ENCODE measurements around the gene KNOP1. TPM values are rescaled to one million over a fixed set of nuclear protein-coding genes. Genes with fewer than 3 reads are reported as not detected.

Gene KNOP1
- total RNA-seq, 1 donor from 2014 or later = 11.5 TPM

GRCh38 chr16:19754644-19755036 is 36.6 kb upstream of the KNOP1 start:
- no peak overlapping the region for H3K4me3 ChIP-seq (ENCODE audit: low read length in 3 of 3)
- no peak overlapping the region for H3K9ac ChIP-seq (ENCODE audit: low read depth in 1 of 3, low read length in 3 of 3)
- H3K27me3 ChIP-seq (ENCODE audit: control insufficient read depth in 3 of 3, insufficient read depth in 3 of 3, low read length in 3 of 3) = no peaks in the 10 kb centered on the region
- H3K36me3 ChIP-seq (ENCODE audit: control insufficient read depth in 3 of 3, insufficient read depth in 3 of 3, low read length in 3 of 3) = no peaks in the 10 kb centered on the region
- peaks cover 7 to 17% (median 14%) of the 10 kb centered on the region in 3 donors for H3K4me1 ChIP-seq (ENCODE audit: control insufficient read depth in 3 of 3, insufficient read depth in 3 of 3, low read length in 3 of 3)
- peak overlapping the region; percentile 32 for H3K27ac ChIP-seq (ENCODE audit: low read depth, low read length)
- H3K9me3 ChIP-seq (ENCODE audit: control insufficient read depth in 3 of 3, low read length in 3 of 3) = no peaks in the 10 kb centered on the region

DNA sequence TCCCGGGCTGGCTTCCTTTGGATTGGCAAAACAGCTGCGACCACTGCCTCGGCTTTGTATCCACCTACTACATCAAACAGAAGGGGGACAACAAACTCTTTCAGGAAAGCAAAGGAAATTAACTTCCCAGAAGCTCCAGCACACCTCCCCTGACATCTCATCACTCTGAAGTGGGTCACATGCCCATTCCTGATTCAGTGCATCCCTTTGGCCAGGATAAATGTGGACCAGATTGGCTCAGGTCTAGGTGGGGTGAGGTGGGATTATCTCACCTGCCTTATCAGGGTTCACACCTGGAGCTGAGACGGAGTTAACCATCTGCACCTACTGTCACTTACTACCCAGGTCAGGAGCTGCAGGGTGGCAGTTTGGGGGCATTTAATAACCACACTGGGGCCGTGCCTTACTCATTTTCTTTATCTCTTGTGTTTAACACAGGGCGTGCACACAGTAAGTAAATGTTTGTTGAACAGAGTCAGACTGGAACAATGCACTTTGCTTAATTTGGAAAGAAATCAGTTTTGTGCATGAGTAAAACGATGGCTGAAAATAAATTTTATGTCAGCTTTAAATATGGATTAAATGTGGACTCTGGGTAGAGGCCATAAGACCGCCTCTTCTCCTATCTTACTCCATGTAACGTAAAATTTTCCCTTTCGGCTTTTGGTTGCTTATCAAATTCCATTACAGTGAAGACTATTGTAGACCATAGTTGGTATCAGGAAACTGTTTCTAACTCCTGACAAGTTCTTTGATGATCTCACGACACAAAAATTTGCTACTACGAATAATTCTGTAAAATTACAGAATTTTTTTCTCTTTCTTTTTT is 36.0 kb upstream of the KNOP1 start:
- no peaks in the 10 kb centered on the region for H3K36me3 ChIP-seq (ENCODE audit: control insufficient read depth in 3 of 3, insufficient read depth in 3 of 3, low read length in 3 of 3)
- no peak overlapping the region for H3K4me3 ChIP-seq (ENCODE audit: low read length in 3 of 3)
- no peaks in the 10 kb centered on the region for H3K27me3 ChIP-seq (ENCODE audit: control insufficient read depth in 3 of 3, insufficient read depth in 3 of 3, low read length in 3 of 3)
- H3K4me1 ChIP-seq (ENCODE audit: control insufficient read depth in 3 of 3, insufficient read depth in 3 of 3, low read length in 3 of 3) = peaks cover 7 to 17% (median 15%) of the 10 kb centered on the region in 3 donors
- H3K9me3 ChIP-seq (ENCODE audit: control insufficient read depth in 3 of 3, low read length in 3 of 3) = no peaks in the 10 kb centered on the region
- peak overlapping the region; percentile 28 for H3K27ac ChIP-seq (ENCODE audit: low read depth, low read length)
- no peak overlapping the region for H3K9ac ChIP-seq (ENCODE audit: low read depth in 1 of 3, low read length in 3 of 3)

DNA sequence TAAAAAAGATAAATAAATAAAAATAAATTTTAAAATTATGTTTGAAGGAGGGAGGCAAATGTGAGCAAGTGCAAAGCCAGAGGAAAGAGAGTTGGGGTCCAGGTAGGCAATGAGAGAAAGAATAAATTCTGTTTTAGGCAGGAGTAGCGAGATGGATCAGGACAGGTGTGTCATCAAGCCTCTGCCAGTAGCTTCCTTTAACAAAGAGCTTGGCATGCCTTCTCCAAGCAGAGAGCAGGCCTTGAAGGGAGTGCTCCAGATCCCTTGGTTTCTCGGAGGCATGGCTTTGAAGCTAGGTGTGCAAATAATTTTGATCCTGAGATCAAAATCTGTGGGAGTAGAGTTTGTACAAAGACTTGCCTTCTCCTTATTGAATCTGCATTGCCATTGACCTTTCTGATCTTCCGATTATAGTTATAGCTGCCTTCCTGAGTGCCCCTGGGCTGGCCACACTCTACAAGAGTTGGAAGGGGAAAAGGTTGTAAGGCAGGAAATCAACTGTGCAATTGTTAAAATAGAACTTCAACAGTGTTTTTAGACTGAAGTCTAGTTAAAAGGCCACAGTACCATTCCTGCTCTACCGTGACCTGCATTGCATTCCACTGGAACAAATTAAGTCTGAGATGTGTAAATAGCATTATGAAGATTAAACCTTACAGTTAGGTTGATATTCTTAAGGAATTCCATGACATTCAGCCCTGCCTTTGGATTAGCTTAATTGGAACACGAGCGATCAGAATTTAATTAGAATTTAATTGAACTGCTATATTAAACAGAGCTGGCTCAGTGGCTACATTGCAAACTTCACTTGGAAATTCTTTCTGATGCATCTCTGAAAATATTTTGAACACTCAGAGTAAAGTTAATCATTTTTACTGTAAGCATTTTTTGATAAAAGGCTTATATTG is 33.7 kb upstream of the KNOP1 start:
- no peak overlapping the region for H3K4me3 ChIP-seq (ENCODE audit: low read length in 3 of 3)
- no peaks in the 10 kb centered on the region for H3K36me3 ChIP-seq (ENCODE audit: control insufficient read depth in 3 of 3, insufficient read depth in 3 of 3, low read length in 3 of 3)
- H3K4me1 ChIP-seq (ENCODE audit: control insufficient read depth in 3 of 3, insufficient read depth in 3 of 3, low read length in 3 of 3) = peaks cover 7 to 20% (median 15%) of the 10 kb centered on the region in 3 donors
- H3K9me3 ChIP-seq (ENCODE audit: control insufficient read depth in 3 of 3, low read length in 3 of 3) = no peaks in the 10 kb centered on the region
- no peaks in the 10 kb centered on the region for H3K27me3 ChIP-seq (ENCODE audit: control insufficient read depth in 3 of 3, insufficient read depth in 3 of 3, low read length in 3 of 3)
- H3K9ac ChIP-seq (ENCODE audit: low read depth in 1 of 3, low read length in 3 of 3) = peak overlapping the region in 1 of 3 donors; percentile 17
- no peak overlapping the region for H3K27ac ChIP-seq (ENCODE audit: low read depth, low read length)

GRCh38 chr16:19749571-19750080 is 31.6 kb upstream of the KNOP1 start:
- no peaks in the 10 kb centered on the region for H3K9me3 ChIP-seq (ENCODE audit: control insufficient read depth in 3 of 3, low read length in 3 of 3)
- no peak overlapping the region for H3K4me3 ChIP-seq (ENCODE audit: low read length in 3 of 3)
- H3K27ac ChIP-seq (ENCODE audit: low read depth, low read length) = no peak overlapping the region
- no peaks in the 10 kb centered on the region for H3K36me3 ChIP-seq (ENCODE audit: control insufficient read depth in 3 of 3, insufficient read depth in 3 of 3, low read length in 3 of 3)
- H3K27me3 ChIP-seq (ENCODE audit: control insufficient read depth in 3 of 3, insufficient read depth in 3 of 3, low read length in 3 of 3) = no peaks in the 10 kb centered on the region
- H3K9ac ChIP-seq (ENCODE audit: low read depth in 1 of 3, low read length in 3 of 3) = no peak overlapping the region
- peaks cover 3 to 20% (median 15%) of the 10 kb centered on the region in 3 donors for H3K4me1 ChIP-seq (ENCODE audit: control insufficient read depth in 3 of 3, insufficient read depth in 3 of 3, low read length in 3 of 3)

DNA sequence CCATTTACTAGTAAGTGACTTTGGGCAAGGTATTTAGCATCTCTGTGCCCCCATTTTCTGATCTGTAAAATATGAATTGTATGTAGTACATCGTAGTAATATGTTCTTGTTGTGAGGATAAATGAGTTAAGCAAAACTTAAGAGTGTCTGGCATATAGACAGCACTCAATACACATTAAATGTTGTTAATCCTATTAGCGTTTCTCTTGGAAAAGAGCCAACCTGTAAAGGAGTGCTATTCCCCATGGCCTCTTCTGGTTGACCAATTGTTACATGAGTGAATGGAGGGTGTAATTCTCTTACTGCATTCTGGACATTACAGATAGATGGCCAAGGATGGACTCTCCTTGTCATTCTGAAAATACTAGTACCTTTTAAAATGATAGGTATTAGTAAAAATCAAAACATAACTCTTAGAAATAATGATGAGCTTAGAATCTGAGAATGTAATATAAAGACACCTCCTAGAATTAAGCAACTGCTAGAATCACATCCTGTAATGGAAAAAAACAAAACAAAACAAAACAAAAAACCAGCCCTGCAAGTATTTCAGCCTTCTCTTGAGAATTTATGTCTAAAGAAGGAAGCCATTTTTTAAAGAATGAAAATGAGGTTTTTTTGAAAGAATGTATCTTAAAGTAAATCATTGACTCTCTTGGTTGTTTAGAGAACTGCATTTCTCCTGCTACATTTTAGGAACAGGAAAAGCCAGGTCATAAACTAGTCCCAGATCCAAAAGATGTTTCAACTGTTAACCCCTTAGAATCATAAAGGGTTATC is 30.6 kb upstream of the KNOP1 start:
- no peaks in the 10 kb centered on the region for H3K27me3 ChIP-seq (ENCODE audit: control insufficient read depth in 3 of 3, insufficient read depth in 3 of 3, low read length in 3 of 3)
- H3K27ac ChIP-seq (ENCODE audit: low read depth, low read length) = no peak overlapping the region
- H3K36me3 ChIP-seq (ENCODE audit: control insufficient read depth in 3 of 3, insufficient read depth in 3 of 3, low read length in 3 of 3) = no peaks in the 10 kb centered on the region

DNA sequence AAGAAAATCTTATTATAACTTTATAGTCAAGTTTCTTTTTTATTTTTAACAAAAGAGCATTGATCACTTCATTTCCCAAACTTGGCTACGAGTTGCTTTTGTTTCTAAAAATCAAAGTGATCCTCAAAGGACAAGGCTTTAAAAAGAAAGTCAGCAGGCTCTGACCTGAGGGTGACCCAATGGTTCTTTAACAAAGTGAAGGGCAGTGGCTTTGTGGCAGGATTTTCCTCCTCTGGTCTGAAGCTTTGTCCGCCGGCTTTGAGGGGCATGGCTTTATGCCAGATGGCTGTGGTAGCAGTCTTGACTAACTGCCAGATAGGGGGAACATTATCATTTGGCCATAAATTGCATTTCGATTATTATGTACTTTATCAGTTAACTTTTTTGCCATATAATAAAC is 28.5 kb upstream of the KNOP1 start:
- H3K9me3 ChIP-seq (ENCODE audit: control insufficient read depth in 3 of 3, low read length in 3 of 3) = no peaks in the 10 kb centered on the region
- no peak overlapping the region for H3K4me3 ChIP-seq (ENCODE audit: low read length in 3 of 3)
- no peak overlapping the region for H3K27ac ChIP-seq (ENCODE audit: low read depth, low read length)
- no peaks in the 10 kb centered on the region for H3K27me3 ChIP-seq (ENCODE audit: control insufficient read depth in 3 of 3, insufficient read depth in 3 of 3, low read length in 3 of 3)
- H3K4me1 ChIP-seq (ENCODE audit: control insufficient read depth in 3 of 3, insufficient read depth in 3 of 3, low read length in 3 of 3) = peaks cover 2 to 7% (median 4%) of the 10 kb centered on the region in 3 donors
- H3K36me3 ChIP-seq (ENCODE audit: control insufficient read depth in 3 of 3, insufficient read depth in 3 of 3, low read length in 3 of 3) = no peaks in the 10 kb centered on the region
- H3K9ac ChIP-seq (ENCODE audit: low read depth in 1 of 3, low read length in 3 of 3) = no peak overlapping the region

More for the DNA sequence above, 30.6 kb upstream of the KNOP1 start:
- Histone ChIP-seq H3K9ac (ENCODE audit: low read depth in 1 of 3, low read length in 3 of 3) (no peak overlapping the region), H3K9me3 (ENCODE audit: control insufficient read depth in 3 of 3, low read length in 3 of 3) (no peaks in the 10 kb centered on the region), H3K4me1 (ENCODE audit: control insufficient read depth in 3 of 3, insufficient read depth in 3 of 3, low read length in 3 of 3) (peaks cover 3 to 16% (median 11%) of the 10 kb centered on the region in 3 donors), H3K4me3 (ENCODE audit: low read length in 3 of 3) (no peak overlapping the region)

GRCh38 chr16:19745286-19746010 is 27.4 kb upstream of the KNOP1 start:
- Histone ChIP-seq H3K4me3 (ENCODE audit: low read length in 3 of 3) (no peak overlapping the region), H3K36me3 (ENCODE audit: control insufficient read depth in 3 of 3, insufficient read depth in 3 of 3, low read length in 3 of 3) (no peaks in the 10 kb centered on the region), H3K9me3 (ENCODE audit: control insufficient read depth in 3 of 3, low read length in 3 of 3) (no peaks in the 10 kb centered on the region), H3K9ac (ENCODE audit: low read depth in 1 of 3, low read length in 3 of 3) (no peak overlapping the region), H3K27me3 (ENCODE audit: control insufficient read depth in 3 of 3, insufficient read depth in 3 of 3, low read length in 3 of 3) (no peaks in the 10 kb centered on the region), H3K27ac (ENCODE audit: low read depth, low read length) (no peak overlapping the region), H3K4me1 (ENCODE audit: control insufficient read depth in 3 of 3, insufficient read depth in 3 of 3, low read length in 3 of 3) (peaks cover 0 to 3% (median 2%) of the 10 kb centered on the region in 3 donors)

DNA sequence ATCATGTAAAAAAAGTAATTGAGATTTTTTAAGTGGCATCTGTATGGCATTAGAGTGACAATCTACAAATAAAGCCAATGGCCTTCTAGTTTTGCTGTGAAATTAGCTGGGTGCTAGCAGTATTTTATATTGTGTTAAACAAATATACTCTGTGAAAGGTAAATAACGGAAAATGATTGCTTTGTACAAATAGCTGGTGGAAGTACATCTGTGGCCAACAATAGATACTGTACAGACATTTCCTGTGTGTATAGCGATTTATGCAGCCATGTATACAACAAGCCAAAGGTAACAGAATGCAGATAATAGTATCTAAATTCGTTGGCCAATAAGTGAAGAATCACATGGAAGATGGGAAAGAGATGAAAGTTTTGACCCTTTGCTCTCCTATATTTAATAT is 26.6 kb upstream of the KNOP1 start:
- Histone ChIP-seq H3K9me3 (ENCODE audit: control insufficient read depth in 3 of 3, low read length in 3 of 3) (no peaks in the 10 kb centered on the region), H3K27ac (ENCODE audit: low read depth, low read length) (no peak overlapping the region), H3K4me1 (ENCODE audit: control insufficient read depth in 3 of 3, insufficient read depth in 3 of 3, low read length in 3 of 3) (peaks cover 0 to 3% (median 2%) of the 10 kb centered on the region in 3 donors), H3K27me3 (ENCODE audit: control insufficient read depth in 3 of 3, insufficient read depth in 3 of 3, low read length in 3 of 3) (no peaks in the 10 kb centered on the region), H3K36me3 (ENCODE audit: control insufficient read depth in 3 of 3, insufficient read depth in 3 of 3, low read length in 3 of 3) (no peaks in the 10 kb centered on the region), H3K9ac (ENCODE audit: low read depth in 1 of 3, low read length in 3 of 3) (no peak overlapping the region), H3K4me3 (ENCODE audit: low read length in 3 of 3) (no peak overlapping the region)

- no peak overlapping the region for H3K9ac ChIP-seq (ENCODE audit: low read depth in 1 of 3, low read length in 3 of 3)
- H3K27me3 ChIP-seq (ENCODE audit: control insufficient read depth in 3 of 3, insufficient read depth in 3 of 3, low read length in 3 of 3) = no peaks in the 10 kb centered on the region
- H3K9me3 ChIP-seq (ENCODE audit: control insufficient read depth in 3 of 3, low read length in 3 of 3) = no peaks in the 10 kb centered on the region
- H3K36me3 ChIP-seq (ENCODE audit: control insufficient read depth in 3 of 3, insufficient read depth in 3 of 3, low read length in 3 of 3) = no peaks in the 10 kb centered on the region
- no peak overlapping the region for H3K27ac ChIP-seq (ENCODE audit: low read depth, low read length)
- H3K4me3 ChIP-seq (ENCODE audit: low read length in 3 of 3) = no peak overlapping the region
- H3K4me1 ChIP-seq (ENCODE audit: control insufficient read depth in 3 of 3, insufficient read depth in 3 of 3, low read length in 3 of 3) = peaks cover 0 to 3% (median 0%) of the 10 kb centered on the region in 3 donors
These were observed 25.8 kb upstream of the KNOP1 start for GRCh38 chr16:19743816-19744159.

All from skeletal muscle tissue (tissue), 4 donors.